HCT116 (cell line): ENCODE data around the gene BST1.

Experiments
- CEBPB ChIP-seq: IDR thresholded peaks from 2 replicates; pipeline ENCODE4 v1.6.1; 2012; ENCODE audit warnings: low read depth
- EZH2phosphoT487 ChIP-seq: fragments of 200-600 bp; IDR thresholded peaks from 2 replicates; pipeline ENCODE4 v1.6.1; 2018; ENCODE audit warnings: antibody characterized with exemption, borderline replicate concordance
- JUND ChIP-seq: IDR thresholded peaks from 2 replicates; pipeline ENCODE4 v1.6.1; 2012
- POLR2A ChIP-seq: IDR thresholded peaks from 2 replicates; pipeline ENCODE4 v1.7.0; 2011; ENCODE audit warnings: borderline replicate concordance; ENCODE audit not compliant: insufficient read depth, insufficient read length; ENCODE audit errors: extremely low read depth
- YY1 ChIP-seq: IDR thresholded peaks from 2 replicates; pipeline ENCODE4 v1.6.1; 2011; ENCODE audit warnings: low read length, low read depth, moderate library complexity, mild to moderate bottlenecking; ENCODE audit not compliant: insufficient replicate concordance; ENCODE audit errors: extremely low read depth
- ZNF274 ChIP-seq: fragments of 200-500 bp; sonication (Bioruptor generic); IDR thresholded peaks from 2 replicates; pipeline ENCODE4 v1.6.1; 2014; ENCODE audit warnings: mild to moderate bottlenecking, low read depth, low read length, inconsistent platforms
- TF ChIP-seq, protein P1 (sequence below), 3 experiments: fragments of 200-600 bp in 1 of 3; sonication (generic) in 1 of 3; IDR thresholded peaks in 2 of 3; conservative IDR thresholded peaks in 1 of 3; 2 replicates each; pipeline ENCODE4 v1.5.1; 2012 to 2017; ENCODE audit warnings: low read depth in 2 of 3, low read length in 2 of 3, antibody characterized with exemption in 1 of 3, borderline replicate concordance in 1 of 3, control low read depth in 1 of 3, mild to moderate bottlenecking in 1 of 3, mixed read lengths in 1 of 3, mixed run types in 1 of 3, moderate library complexity in 1 of 3; ENCODE audit not compliant: insufficient read depth in 1 of 3
- TF ChIP-seq, protein P2 (sequence below): IDR thresholded peaks from 2 replicates; pipeline ENCODE4 v1.6.1; 2012

DNA sequence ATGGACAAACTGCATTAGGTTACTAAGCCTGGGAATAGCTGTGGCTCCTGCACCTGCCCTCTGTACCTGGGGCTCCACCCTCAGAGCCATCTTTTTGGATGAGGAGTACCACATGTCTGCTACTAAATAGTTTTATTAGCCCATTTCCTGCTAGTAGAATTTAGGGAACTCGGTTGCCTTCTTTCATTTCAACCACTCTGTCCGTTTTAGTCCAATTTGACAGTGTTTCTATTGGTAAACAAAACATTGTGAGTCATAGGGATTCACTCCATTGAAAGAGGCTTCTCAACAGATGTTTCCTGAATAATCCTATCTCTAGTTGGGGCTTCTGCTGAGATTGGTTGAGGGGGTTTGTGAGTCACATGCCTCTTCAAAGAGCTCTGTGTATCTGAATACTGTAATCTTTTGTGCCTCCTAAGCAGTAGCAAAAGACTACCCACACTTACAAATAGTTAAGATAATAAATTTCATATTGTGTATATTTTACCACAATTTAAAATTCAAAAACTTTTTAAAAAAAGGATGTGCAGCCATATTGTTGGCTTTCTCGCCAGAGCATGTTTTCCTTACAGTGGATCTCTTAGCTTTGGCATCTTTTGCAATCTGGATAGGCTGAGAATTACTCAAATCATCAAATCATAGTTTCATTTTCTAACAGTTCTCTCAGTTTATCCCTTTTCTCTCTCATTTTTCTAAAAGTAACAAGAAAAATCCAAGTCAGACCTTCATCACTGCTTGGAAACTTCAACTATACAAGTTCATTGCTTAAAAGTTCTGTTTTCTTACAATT is 11.3 kb upstream of the BST1 start:
- no peak for TF ChIP-seq JUND
- TF ChIP-seq, protein P1, sequence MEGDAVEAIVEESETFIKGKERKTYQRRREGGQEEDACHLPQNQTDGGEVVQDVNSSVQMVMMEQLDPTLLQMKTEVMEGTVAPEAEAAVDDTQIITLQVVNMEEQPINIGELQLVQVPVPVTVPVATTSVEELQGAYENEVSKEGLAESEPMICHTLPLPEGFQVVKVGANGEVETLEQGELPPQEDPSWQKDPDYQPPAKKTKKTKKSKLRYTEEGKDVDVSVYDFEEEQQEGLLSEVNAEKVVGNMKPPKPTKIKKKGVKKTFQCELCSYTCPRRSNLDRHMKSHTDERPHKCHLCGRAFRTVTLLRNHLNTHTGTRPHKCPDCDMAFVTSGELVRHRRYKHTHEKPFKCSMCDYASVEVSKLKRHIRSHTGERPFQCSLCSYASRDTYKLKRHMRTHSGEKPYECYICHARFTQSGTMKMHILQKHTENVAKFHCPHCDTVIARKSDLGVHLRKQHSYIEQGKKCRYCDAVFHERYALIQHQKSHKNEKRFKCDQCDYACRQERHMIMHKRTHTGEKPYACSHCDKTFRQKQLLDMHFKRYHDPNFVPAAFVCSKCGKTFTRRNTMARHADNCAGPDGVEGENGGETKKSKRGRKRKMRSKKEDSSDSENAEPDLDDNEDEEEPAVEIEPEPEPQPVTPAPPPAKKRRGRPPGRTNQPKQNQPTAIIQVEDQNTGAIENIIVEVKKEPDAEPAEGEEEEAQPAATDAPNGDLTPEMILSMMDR (IDR thresholded peaks at IDR 0.05 in 2 of 3, conservative IDR thresholded peaks at IDR 0.05 in 1 of 3; ENCODE audit: borderline replicate concordance in 1 of 3, insufficient read depth in 1 of 3, low read depth in 2 of 3, low read length in 2 of 3): no peak
- no peak for TF ChIP-seq POLR2A
- no peak for TF ChIP-seq EZH2phosphoT487
- TF ChIP-seq CEBPB: no peak
- no peak for TF ChIP-seq ZNF274
- TF ChIP-seq, protein P2, sequence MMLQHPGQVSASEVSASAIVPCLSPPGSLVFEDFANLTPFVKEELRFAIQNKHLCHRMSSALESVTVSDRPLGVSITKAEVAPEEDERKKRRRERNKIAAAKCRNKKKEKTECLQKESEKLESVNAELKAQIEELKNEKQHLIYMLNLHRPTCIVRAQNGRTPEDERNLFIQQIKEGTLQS: no peak
- no peak for TF ChIP-seq YY1
